HL-60 (cell line): ENCODE measurements around the gene HDHD5.

Experiments
- DNase-seq, 2 experiments: peaks; one replicate each; pipeline ENCODE4 v3.0.0-alpha.2; 2010 to 2020; ENCODE audit warnings: low read depth in 1 of 2, low spot score in 1 of 2
- H3K27ac ChIP-seq: fragments of 250-450 bp; sonication (Bioruptor Pico); replicated peaks from 2 replicates; pipeline ENCODE4 v1.5.1; 2020; ENCODE audit warnings: mild to moderate bottlenecking, moderate library complexity
- H3K27me3 ChIP-seq: fragments of 250-450 bp; sonication (Bioruptor Pico); 2 replicates; pipeline ENCODE4 v1.5.1; 2021; ENCODE audit warnings: mild to moderate bottlenecking, moderate library complexity; ENCODE audit not compliant: insufficient read depth, poor library complexity, severe bottlenecking
- H3K4me3 ChIP-seq: replicated peaks from 2 replicates; pipeline ENCODE4 v1.5.1; 2011; ENCODE audit warnings: mild to moderate bottlenecking, control low read depth, low read length; ENCODE audit not compliant: insufficient read depth
- CTCF ChIP-seq: IDR thresholded peaks from one replicate; pipeline ENCODE4 v1.5.1; 2011; ENCODE audit warnings: low read length, control low read depth, inconsistent platforms; ENCODE audit not compliant: insufficient read depth
- GABPA ChIP-seq: IDR thresholded peaks from 2 replicates; pipeline ENCODE4 v1.6.1; 2012; ENCODE audit warnings: low read depth
- POLR2AphosphoS5 ChIP-seq: IDR thresholded peaks from 2 replicates; pipeline ENCODE4 v1.6.1; 2012; ENCODE audit warnings: low read depth
- REST ChIP-seq: IDR thresholded peaks from 2 replicates; pipeline ENCODE4 v1.6.1; 2012; ENCODE audit warnings: low read depth; ENCODE audit not compliant: insufficient replicate concordance
- SPI1 ChIP-seq: IDR thresholded peaks from 2 replicates; pipeline ENCODE4 v1.6.1; 2012; ENCODE audit warnings: low read depth, mild to moderate bottlenecking, borderline replicate concordance

The HDHD5 gene

GRCh38 chr22:17090550-17090949 is 68.5 kb downstream of the HDHD5 start:
- TF ChIP-seq CTCF: no peak
- no peak for TF ChIP-seq REST
- no peak for TF ChIP-seq SPI1
- TF ChIP-seq POLR2AphosphoS5: no peak
- no peak for TF ChIP-seq GABPA
- no peaks in the 10 kb centered on the region for H3K27me3 ChIP-seq
- H3K27ac ChIP-seq: no peak overlapping the region
- no peak for DNase-seq
- no peak overlapping the region for H3K4me3 ChIP-seq
